Fibroblast of lung (primary cell): ENCODE data around the gene RPAP3.

ENCODE experiments used
- CTCF ChIP-seq, 2 donors: IDR thresholded peaks in 1 of 2; conservative IDR thresholded peaks in 1 of 2; 1 replicate in 1 of 2; 2 replicates in 1 of 2; pipeline ENCODE4 v1.5.1; 2011 to 2012; ENCODE audit warnings: low read length in 2 of 2, control low read depth in 1 of 2, inconsistent platforms in 1 of 2, low read depth in 1 of 2, mild to moderate bottlenecking in 1 of 2
- EZH2 ChIP-seq: IDR thresholded peaks from 2 replicates; pipeline ENCODE4 v1.5.1; 2012; ENCODE audit warnings: low read length, control low read depth, mild to moderate bottlenecking; ENCODE audit errors: missing control alignments

- TF ChIP-seq EZH2 (no peak), CTCF (conservative IDR thresholded peaks at IDR 0.05 in 1 of 2, IDR thresholded peaks at IDR 0.05 in 1 of 2; ENCODE audit: low read depth in 1 of 2, low read length in 2 of 2) (no peak)
These were observed 27.3 kb upstream of the RPAP3 start for GRCh38 chr12:47733142-47733541.
